ENCODE measurements around the gene MIEF2. TPM values are rescaled to one million over a fixed set of nuclear protein-coding genes. Genes with fewer than 3 reads are reported as not detected.

MIEF2 gene
- total RNA-seq, 4 donors from 2014 or later = 2.9 to 9.5 (median 5.7) TPM

DNA sequence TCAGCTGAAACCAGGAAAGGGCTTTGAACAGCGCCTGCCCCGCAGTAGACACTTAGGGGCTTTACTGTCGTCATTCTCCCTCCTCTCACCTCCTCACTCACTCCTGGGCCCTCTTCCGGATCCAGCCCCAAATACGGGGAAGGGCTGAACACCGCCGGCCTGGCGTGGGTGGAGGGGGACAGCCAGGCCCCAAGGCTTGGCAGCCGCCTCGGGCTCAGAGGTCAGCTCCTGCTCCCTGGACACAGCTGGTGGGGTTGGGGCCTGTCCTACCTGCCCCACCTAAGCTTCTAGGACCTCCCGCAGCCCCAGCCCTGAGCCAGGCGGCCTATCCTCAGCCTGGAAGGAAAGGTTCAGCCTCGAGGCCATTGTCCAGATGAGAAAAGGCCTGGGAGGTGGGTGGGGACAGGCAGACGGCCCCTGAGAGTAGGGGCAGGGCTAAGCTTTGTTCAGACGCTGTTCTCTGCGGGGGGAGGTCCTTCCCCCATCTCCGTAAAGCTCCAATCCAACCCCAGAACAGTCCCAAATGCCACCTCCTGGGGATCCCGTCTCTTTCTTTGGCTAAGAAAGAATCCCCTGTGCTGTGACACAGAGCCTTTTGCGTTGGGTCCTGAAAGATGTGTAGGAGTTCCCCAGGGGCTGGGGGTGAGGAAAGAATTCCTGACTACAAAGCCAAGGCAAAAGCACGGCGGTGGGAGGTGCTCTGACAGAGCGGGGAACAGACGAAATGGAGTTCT lies 35.9 kb upstream of the MIEF2 start:
- ATAC-seq (ENCODE audit: low FRiP score) (no peak), DNase-seq (ENCODE audit: low spot score) (no peak)
- TF ChIP-seq, protein P1, sequence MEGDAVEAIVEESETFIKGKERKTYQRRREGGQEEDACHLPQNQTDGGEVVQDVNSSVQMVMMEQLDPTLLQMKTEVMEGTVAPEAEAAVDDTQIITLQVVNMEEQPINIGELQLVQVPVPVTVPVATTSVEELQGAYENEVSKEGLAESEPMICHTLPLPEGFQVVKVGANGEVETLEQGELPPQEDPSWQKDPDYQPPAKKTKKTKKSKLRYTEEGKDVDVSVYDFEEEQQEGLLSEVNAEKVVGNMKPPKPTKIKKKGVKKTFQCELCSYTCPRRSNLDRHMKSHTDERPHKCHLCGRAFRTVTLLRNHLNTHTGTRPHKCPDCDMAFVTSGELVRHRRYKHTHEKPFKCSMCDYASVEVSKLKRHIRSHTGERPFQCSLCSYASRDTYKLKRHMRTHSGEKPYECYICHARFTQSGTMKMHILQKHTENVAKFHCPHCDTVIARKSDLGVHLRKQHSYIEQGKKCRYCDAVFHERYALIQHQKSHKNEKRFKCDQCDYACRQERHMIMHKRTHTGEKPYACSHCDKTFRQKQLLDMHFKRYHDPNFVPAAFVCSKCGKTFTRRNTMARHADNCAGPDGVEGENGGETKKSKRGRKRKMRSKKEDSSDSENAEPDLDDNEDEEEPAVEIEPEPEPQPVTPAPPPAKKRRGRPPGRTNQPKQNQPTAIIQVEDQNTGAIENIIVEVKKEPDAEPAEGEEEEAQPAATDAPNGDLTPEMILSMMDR (IDR thresholded peaks at IDR 0.05) = no peak

DNA sequence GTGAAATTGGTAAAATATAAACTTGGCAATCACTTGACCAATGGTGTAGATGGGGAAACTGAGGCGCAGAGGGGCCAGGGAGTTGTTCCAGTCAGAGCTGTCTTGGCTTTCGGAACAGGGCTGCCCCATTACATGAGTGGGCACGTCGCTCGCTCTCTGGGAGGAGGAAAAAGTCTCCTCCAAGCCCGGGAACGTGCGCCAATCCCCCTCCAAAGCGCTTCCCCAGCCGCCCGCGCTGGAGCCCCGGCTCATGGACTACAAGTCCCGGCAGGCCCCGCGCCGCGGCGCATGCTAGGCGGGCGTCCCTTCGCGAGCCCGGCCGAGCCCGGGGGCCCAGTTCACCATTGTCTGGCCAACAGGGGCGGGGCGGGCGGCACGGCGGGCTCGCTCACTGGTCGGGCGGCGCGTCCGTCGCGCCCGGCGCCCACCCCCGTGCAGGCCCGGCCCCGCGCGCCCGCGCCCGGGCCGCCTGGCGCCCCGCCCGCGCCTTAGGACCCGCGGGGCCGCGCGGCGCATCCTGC lies 35.3 kb upstream of the MIEF2 start, which contains the start of gene LLGL1:
Gene LLGL1 (plus strand): TSS at position 515 of the 521 bp plus-strand sequence. CDS start 48 bp downstream, outside the sequence.
- peak; percentile 91 for DNase-seq (ENCODE audit: low spot score)
- TF ChIP-seq, protein P1 (IDR thresholded peaks at IDR 0.05) = no peak
- ATAC-seq (ENCODE audit: low FRiP score) = peak; percentile 96

DNA sequence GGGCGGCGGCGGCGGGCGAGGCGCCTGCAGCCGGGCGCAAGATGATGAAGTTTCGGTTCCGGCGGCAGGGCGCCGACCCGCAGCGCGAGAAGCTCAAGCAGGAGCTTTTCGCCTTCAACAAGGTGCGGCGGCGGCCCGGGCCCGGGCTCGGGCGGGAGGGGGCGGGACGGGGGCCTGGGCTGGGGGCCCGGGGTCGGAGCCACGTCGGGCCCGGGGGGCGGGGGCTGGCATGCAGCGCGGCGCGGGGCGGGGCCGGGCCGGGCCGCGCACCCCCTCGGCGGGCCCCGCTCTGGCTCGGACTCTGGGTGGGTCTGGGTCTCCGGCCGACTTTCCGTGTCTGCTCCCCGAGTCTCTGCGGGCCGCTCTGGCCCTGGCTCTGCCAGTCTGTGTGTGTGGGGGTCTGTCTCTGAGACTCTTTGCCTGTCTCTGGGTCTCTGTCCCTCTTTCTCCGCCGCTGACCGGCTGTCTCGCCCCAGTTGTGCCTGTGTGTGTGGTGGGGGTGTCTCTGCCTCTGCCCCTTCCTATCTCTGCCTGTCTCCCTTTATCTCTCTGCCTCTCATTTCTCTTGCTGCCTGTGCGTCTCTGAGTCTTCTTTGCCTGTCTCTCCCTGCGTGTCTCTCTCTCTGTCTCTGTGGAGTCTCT lies 34.7 kb upstream of the MIEF2 start:
- ATAC-seq (ENCODE audit: low FRiP score) = peak; percentile 37
- no peak for DNase-seq (ENCODE audit: low spot score)
- TF ChIP-seq, protein P1 (IDR thresholded peaks at IDR 0.05) = no peak

DNA sequence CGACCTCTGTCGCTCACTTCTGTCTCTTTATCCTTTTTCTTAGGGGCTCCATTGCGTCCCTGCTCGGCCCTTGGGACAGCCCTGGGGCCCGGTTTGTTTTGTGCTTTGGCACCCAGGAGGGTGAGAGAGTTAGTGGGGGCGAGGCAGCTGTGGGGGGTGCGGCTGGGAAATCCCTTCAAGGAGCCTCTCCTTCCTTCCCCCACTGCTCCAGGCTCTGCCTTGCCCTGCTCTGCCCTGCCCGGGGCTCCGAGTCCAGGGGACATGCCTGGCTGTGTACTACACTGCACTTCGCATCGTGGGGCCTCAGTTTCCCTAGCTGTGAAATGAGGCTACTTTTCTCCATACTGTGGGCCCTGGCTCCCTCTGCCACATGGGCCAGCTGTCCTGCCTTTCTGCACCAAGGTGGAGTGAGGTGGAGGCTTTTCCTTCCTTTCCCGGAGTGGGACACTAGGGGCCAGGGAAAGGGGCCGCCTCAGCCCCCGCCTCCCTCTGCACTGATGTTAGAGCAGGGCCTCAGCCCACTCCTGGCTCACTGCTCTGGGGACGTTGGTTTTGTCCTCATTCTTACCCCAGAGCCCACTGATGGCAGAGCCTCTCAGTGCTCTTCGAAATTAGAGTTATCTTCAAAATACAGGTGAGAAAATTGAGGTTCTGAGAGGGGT lies 34.0 kb upstream of the MIEF2 start:
- TF ChIP-seq, protein P1 (IDR thresholded peaks at IDR 0.05) = no peak
- ATAC-seq (ENCODE audit: low FRiP score) (no peak), DNase-seq (ENCODE audit: low spot score) (no peak)

DNA sequence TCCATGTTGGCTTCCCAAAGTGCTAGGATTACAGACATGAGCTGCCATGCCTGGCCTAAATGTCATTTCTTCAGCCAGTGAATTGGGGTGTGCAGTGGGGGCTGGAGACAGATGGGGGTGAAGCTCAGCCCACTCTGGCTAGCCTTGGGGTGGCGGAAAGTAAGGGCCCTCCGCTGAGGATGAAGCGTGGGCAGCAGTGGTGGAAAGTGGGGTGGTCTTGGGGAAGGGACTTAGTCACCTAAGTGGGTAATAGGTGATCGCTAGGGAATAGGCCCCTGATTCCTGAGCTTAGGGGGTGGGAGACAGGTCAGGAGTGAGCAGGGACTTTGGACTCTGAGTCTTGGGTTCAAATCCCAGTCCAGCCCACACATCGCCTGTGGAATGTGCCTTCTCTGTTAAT lies 32.8 kb upstream of the MIEF2 start:
- ATAC-seq (ENCODE audit: low FRiP score) (no peak), DNase-seq (ENCODE audit: low spot score) (no peak)
- TF ChIP-seq, protein P1 (IDR thresholded peaks at IDR 0.05) = no peak

DNA sequence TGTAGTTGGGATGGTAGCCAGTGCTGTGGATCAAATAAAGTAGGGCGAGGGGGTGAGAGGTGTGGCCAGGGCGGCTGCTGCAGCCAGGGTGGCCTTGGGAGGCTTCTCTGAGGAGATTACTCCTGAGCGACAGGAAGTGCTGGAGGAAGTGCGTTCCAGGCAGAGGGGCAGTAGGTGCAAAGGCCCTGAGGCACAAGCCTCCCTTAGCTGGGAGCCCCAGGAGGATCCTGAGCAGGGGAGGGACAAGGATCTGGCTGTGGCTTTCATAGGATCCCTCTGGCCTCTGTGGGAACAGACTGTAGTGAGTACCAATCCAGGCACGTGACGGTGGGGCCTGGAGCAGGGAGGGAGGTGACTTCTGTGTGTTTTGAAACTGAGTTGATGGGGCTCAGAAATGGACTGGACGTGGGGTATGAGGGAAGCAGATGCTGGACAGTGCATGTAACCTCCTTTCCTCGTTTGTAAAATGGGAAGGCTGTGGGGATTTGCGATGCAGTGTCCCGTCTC lies 32.2 kb upstream of the MIEF2 start:
- no peak for ATAC-seq (ENCODE audit: low FRiP score)
- no peak for DNase-seq (ENCODE audit: low spot score)
- TF ChIP-seq, protein P1 (IDR thresholded peaks at IDR 0.05) = no peak
